HepG2 (cell line): Measurements from ENCODE around the gene RAB1B. TPM values are rescaled to one million over a fixed set of nuclear protein-coding genes. Genes with fewer than 3 reads are reported as not detected.

Experiments used
- ARNTL ChIP-seq: sonication (generic); formaldehyde crosslinking; IDR thresholded peaks from 2 replicates; pipeline ENCODE4 v1.4.0; 2020; ENCODE audit warnings: mild to moderate bottlenecking, missing genetic modification reagents
- NR2F1 ChIP-seq, 2 experiments: fragments of 450-650 bp in 1 of 2; formaldehyde crosslinking in 1 of 2; IDR thresholded peaks; 2 replicates each; pipeline versions ENCODE4 v1.5.0 to v1.6.1; 2016 to 2020; ENCODE audit warnings: mild to moderate bottlenecking in 1 of 2, missing compliant biosample characterization in 1 of 2, missing genetic modification reagents in 1 of 2, moderate library complexity in 1 of 2
- POLR2A ChIP-seq, 2 experiments: IDR thresholded peaks; 2 replicates each; pipeline ENCODE4 v1.6.1; 2011; ENCODE audit warnings: low read depth in 2 of 2, low read length in 2 of 2, mild to moderate bottlenecking in 1 of 2, moderate library complexity in 1 of 2; ENCODE audit not compliant: insufficient read depth in 1 of 2
- RARG ChIP-seq: sonication (generic); formaldehyde crosslinking; IDR thresholded peaks from 2 replicates; pipeline ENCODE4 v1.4.0; 2020; ENCODE audit warnings: low read depth, mild to moderate bottlenecking, missing genetic modification reagents
- REPIN1 ChIP-seq: sonication (generic); formaldehyde crosslinking; IDR thresholded peaks from 2 replicates; pipeline ENCODE4 v1.8.0; 2022; ENCODE audit warnings: missing genetic modification reagents, low read depth, mild to moderate bottlenecking, borderline replicate concordance
- SNAPC4 ChIP-seq: sonication (generic); formaldehyde crosslinking; IDR thresholded peaks from 2 replicates; pipeline ENCODE4 v1.4.0; 2020; ENCODE audit warnings: mild to moderate bottlenecking, missing genetic modification reagents
- ZFY ChIP-seq: sonication (generic); formaldehyde crosslinking; IDR thresholded peaks from 2 replicates; pipeline ENCODE4 v1.4.0; 2020; ENCODE audit warnings: missing genetic modification reagents
- ZNF317 ChIP-seq: sonication (generic); formaldehyde crosslinking; IDR thresholded peaks from 2 replicates; pipeline ENCODE4 v1.5.0; 2020; ENCODE audit warnings: mild to moderate bottlenecking, missing genetic modification reagents
- polyA plus RNA-seq, 8 experiments: library from polyadenylated mRNA; depleted of rRNA in 3 of 8; stranded (reverse) in 7 of 8; unstranded in 1 of 8; fragments of >200 nt; fragmentation: Illumina TruSeq in 4 of 8; extraction: Trizol in 4 of 8; gene quantifications; 2 replicates each; pipeline versions ENCODE4 v1.2.1 to v1.2.3, GENCODE V29; 2011 to 2016; ENCODE audit warnings: low read depth in 4 of 8, missing spikeins in 1 of 8, mixed read lengths in 1 of 8; ENCODE audit not compliant: insufficient read depth in 1 of 8
- total RNA-seq, 5 experiments: library from RNA; depleted of rRNA; stranded (reverse); fragments of >200 nt; fragmentation: Illumina TruSeq; extraction: Trizol; gene quantifications; 2 replicates each; pipeline ENCODE4 v1.2.3, GENCODE V29; 2016; ENCODE audit warnings: low read depth in 1 of 5
- TF ChIP-seq, protein P1 (sequence below): sonication (generic); formaldehyde crosslinking; IDR thresholded peaks from 2 replicates; pipeline ENCODE4 v1.4.0; 2020; ENCODE audit warnings: mild to moderate bottlenecking, missing genetic modification reagents, borderline replicate concordance
- TF ChIP-seq, protein P2 (sequence below): sonication (generic); formaldehyde crosslinking; IDR thresholded peaks from 2 replicates; pipeline ENCODE4 v1.5.1; 2020; ENCODE audit warnings: mild to moderate bottlenecking, missing genetic modification reagents, moderate library complexity
- TF ChIP-seq, protein P3 (sequence below): sonication (generic); formaldehyde crosslinking; IDR thresholded peaks from 2 replicates; pipeline ENCODE4 v1.4.0; 2020; ENCODE audit warnings: low read depth, mild to moderate bottlenecking, missing genetic modification reagents

Gene RAB1B
- total and polyA plus RNA-seq, 2 of the 13 experiments (the other 11 are each of a cell fraction or from before 2014, with no cell fraction given), result 77.9 to 87.9 TPM

- TF ChIP-seq, protein P1, sequence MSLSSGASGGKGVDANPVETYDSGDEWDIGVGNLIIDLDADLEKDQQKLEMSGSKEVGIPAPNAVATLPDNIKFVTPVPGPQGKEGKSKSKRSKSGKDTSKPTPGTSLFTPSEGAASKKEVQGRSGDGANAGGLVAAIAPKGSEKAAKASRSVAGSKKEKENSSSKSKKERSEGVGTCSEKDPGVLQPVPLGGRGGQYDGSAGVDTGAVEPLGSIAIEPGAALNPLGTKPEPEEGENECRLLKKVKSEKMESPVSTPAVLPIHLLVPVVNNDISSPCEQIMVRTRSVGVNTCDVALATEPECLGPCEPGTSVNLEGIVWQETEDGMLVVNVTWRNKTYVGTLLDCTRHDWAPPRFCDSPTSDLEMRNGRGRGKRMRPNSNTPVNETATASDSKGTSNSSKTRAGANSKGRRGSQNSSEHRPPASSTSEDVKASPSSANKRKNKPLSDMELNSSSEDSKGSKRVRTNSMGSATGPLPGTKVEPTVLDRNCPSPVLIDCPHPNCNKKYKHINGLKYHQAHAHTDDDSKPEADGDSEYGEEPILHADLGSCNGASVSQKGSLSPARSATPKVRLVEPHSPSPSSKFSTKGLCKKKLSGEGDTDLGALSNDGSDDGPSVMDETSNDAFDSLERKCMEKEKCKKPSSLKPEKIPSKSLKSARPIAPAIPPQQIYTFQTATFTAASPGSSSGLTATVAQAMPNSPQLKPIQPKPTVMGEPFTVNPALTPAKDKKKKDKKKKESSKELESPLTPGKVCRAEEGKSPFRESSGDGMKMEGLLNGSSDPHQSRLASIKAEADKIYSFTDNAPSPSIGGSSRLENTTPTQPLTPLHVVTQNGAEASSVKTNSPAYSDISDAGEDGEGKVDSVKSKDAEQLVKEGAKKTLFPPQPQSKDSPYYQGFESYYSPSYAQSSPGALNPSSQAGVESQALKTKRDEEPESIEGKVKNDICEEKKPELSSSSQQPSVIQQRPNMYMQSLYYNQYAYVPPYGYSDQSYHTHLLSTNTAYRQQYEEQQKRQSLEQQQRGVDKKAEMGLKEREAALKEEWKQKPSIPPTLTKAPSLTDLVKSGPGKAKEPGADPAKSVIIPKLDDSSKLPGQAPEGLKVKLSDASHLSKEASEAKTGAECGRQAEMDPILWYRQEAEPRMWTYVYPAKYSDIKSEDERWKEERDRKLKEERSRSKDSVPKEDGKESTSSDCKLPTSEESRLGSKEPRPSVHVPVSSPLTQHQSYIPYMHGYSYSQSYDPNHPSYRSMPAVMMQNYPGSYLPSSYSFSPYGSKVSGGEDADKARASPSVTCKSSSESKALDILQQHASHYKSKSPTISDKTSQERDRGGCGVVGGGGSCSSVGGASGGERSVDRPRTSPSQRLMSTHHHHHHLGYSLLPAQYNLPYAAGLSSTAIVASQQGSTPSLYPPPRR, result no peak
- peak; percentile 6; the same call in 1 of the 2 replicates for TF ChIP-seq ZFY (CRISPR knock-in tag)
- TF ChIP-seq RARG (CRISPR knock-in tag), result no peak
- TF ChIP-seq, protein P2, sequence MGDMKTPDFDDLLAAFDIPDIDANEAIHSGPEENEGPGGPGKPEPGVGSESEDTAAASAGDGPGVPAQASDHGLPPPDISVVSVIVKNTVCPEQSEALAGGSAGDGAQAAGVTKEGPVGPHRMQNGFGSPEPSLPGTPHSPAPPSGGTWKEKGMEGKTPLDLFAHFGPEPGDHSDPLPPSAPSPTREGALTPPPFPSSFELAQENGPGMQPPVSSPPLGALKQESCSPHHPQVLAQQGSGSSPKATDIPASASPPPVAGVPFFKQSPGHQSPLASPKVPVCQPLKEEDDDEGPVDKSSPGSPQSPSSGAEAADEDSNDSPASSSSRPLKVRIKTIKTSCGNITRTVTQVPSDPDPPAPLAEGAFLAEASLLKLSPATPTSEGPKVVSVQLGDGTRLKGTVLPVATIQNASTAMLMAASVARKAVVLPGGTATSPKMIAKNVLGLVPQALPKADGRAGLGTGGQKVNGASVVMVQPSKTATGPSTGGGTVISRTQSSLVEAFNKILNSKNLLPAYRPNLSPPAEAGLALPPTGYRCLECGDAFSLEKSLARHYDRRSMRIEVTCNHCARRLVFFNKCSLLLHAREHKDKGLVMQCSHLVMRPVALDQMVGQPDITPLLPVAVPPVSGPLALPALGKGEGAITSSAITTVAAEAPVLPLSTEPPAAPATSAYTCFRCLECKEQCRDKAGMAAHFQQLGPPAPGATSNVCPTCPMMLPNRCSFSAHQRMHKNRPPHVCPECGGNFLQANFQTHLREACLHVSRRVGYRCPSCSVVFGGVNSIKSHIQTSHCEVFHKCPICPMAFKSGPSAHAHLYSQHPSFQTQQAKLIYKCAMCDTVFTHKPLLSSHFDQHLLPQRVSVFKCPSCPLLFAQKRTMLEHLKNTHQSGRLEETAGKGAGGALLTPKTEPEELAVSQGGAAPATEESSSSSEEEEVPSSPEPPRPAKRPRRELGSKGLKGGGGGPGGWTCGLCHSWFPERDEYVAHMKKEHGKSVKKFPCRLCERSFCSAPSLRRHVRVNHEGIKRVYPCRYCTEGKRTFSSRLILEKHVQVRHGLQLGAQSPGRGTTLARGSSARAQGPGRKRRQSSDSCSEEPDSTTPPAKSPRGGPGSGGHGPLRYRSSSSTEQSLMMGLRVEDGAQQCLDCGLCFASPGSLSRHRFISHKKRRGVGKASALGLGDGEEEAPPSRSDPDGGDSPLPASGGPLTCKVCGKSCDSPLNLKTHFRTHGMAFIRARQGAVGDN (CRISPR knock-in tag), result peak; percentile 36; the same call in 1 of the 2 replicates
- no peak for TF ChIP-seq POLR2A (IDR thresholded peaks at IDR 0.05; ENCODE audit: insufficient read depth in 1 of 2, low read depth in 2 of 2, low read length in 2 of 2)
- TF ChIP-seq REPIN1 (CRISPR knock-in tag), result no peak
- TF ChIP-seq SNAPC4 (CRISPR knock-in tag), result peak; percentile 49; the same call in 1 of the 2 replicates
- TF ChIP-seq, protein P3, sequence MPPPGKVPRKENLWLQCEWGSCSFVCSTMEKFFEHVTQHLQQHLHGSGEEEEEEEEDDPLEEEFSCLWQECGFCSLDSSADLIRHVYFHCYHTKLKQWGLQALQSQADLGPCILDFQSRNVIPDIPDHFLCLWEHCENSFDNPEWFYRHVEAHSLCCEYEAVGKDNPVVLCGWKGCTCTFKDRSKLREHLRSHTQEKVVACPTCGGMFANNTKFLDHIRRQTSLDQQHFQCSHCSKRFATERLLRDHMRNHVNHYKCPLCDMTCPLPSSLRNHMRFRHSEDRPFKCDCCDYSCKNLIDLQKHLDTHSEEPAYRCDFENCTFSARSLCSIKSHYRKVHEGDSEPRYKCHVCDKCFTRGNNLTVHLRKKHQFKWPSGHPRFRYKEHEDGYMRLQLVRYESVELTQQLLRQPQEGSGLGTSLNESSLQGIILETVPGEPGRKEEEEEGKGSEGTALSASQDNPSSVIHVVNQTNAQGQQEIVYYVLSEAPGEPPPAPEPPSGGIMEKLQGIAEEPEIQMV (CRISPR knock-in tag), result no peak
- no peak for TF ChIP-seq ARNTL (CRISPR knock-in tag)
- TF ChIP-seq NR2F1 (CRISPR knock-in tag; IDR thresholded peaks at IDR 0.05), result no peak
- 0 out of 2 replicates have a peak, but pooled peaks have one; percentile 35 for TF ChIP-seq ZNF317 (CRISPR knock-in tag)
These were observed 790 bp downstream of the RAB1B start (continued) for GRCh38 chr11:66268952-66269905.
